Activated CD8-positive, alpha-beta memory T cell treated with anti-CD3 and anti-CD28 coated beads, Interleukin-2, amount 50 U/mL, for 24 hours (primary cell): ENCODE measurements around the gene WSB1.

Source experiments
- DNase-seq: peaks from one replicate; pipeline ENCODE4 v3.0.0-alpha.2; 2020; ENCODE audit errors: extremely low read depth

WSB1 gene

GRCh38 chr17:27357236-27357635 is 63.3 kb downstream of the WSB1 start:
- no peak for DNase-seq

- DNase-seq: no peak
These were observed 66.6 kb downstream of the WSB1 start for GRCh38 chr17:27360507-27360906.

- no peak for DNase-seq
These were observed 67.8 kb downstream of the WSB1 start for GRCh38 chr17:27361695-27362094.

GRCh38 chr17:27362503-27362902 is 68.6 kb downstream of the WSB1 start:
- no peak for DNase-seq

- no peak for DNase-seq
These were observed 69.0 kb downstream of the WSB1 start for GRCh38 chr17:27362909-27363308.

GRCh38 chr17:27363326-27363725 is 69.4 kb downstream of the WSB1 start:
- no peak for DNase-seq
